Measurements from ENCODE around the gene CROCC.

CROCC gene

GRCh38 chr1:16986113-16986512 lies 64.4 kb downstream of the CROCC start:
- no peak overlapping the region for H3K4me3 ChIP-seq (ENCODE audit: control insufficient read depth, low read depth, low read length)
- DNase-seq (ENCODE audit: low read depth): no peak
- no peak for TF ChIP-seq CTCF (IDR thresholded peaks at IDR 0.05; ENCODE audit: control insufficient read depth, insufficient read depth, low read depth, low read length, missing control alignments)

DNA sequence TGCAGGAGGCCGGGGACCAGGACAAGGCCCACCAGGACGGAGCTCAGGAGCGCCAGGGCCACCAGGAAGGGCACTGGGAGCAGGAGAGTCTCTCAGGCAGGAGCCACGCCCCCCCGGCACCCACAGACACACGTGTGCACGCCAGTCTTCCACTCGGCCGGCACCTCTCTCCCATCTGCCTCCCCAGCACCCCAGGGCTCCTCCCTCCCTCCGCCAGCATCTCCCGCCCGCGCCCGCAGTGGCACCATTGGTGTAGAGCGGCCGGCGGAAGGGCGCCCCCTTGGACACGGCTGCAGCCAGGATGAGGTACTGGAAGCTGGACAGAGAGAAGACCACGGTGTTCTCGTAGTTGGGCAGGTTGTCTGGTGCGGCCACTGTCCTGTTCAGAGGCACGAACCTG lies 64.8 kb downstream of the CROCC start:
- H3K4me3 ChIP-seq (ENCODE audit: control insufficient read depth, low read depth, low read length): no peak overlapping the region
- no peak for DNase-seq (ENCODE audit: low read depth)
- TF ChIP-seq CTCF (IDR thresholded peaks at IDR 0.05; ENCODE audit: control insufficient read depth, insufficient read depth, low read depth, low read length, missing control alignments): no peak

GRCh38 chr1:16986962-16987361 lies 65.2 kb downstream of the CROCC start:
- no peak for DNase-seq (ENCODE audit: low read depth)
- H3K4me3 ChIP-seq (ENCODE audit: control insufficient read depth, low read depth, low read length): no peak overlapping the region
- peak; percentile 39 for TF ChIP-seq CTCF (IDR thresholded peaks at IDR 0.05; ENCODE audit: control insufficient read depth, insufficient read depth, low read depth, low read length, missing control alignments)

DNA sequence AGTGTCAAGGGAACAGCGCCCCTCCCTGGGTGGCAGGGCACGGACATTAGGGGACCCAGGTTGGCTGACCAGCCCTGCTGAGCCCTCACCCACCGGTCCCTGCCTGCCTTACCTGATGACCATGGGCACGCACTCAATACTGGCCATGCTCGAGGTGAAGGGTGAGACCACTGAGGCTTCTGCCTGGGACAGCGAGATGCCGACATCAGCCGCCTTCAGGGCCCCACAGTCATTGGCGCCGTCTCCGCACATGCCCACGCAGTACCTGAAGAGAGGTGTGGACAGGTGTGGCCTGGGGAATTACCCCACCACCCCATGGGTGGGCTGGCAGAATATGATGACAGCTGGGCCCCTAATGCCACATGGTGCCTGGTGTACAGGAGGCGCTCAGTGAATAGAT lies 66.5 kb downstream of the CROCC start:
- no peak for TF ChIP-seq CTCF (IDR thresholded peaks at IDR 0.05; ENCODE audit: control insufficient read depth, insufficient read depth, low read depth, low read length, missing control alignments)

DNA sequence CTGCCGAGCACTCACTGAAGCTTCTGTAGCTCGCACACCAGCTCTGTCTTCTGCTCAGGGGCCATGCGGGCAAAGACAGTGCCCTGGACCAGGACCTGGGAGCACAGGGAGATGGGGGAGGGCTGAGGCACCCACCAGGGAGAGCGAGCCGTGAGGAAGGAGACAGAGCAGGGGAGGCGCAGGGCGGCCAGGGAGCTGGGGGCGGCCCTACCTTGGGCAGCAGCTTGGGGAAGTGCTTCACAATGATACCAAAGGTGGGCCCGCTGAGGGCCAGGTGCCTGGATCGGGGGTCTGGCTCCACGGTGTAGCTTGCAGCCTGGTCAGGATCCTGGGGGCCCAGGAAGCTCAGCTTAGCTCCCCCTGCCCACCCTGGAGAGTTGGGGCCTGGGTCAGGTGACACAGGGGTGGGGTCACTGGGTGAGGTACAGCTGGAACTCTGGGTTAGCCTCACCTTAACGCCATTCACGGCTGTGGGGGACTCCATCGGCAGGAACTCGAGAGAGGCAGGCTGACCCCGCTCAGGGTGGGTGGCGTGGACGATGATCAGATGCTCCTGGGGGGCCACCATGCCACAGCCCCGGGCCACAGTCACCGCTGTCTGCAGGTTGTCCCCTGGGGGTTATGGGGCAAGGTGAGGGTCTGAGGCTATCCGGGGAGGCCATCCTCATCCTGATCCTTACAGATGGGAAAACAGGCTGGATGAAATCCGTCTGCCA lies 68.1 kb downstream of the CROCC start:
- TF ChIP-seq CTCF (IDR thresholded peaks at IDR 0.05; ENCODE audit: control insufficient read depth, insufficient read depth, low read depth, low read length, missing control alignments): no peak
- H3K4me3 ChIP-seq (ENCODE audit: control insufficient read depth, low read depth, low read length): no peak overlapping the region
- no peak for DNase-seq (ENCODE audit: low read depth)

More for the DNA sequence above, 66.5 kb downstream of the CROCC start:
- DNase-seq (ENCODE audit: low read depth): no peak
- H3K4me3 ChIP-seq (ENCODE audit: control insufficient read depth, low read depth, low read length): no peak overlapping the region

DNA sequence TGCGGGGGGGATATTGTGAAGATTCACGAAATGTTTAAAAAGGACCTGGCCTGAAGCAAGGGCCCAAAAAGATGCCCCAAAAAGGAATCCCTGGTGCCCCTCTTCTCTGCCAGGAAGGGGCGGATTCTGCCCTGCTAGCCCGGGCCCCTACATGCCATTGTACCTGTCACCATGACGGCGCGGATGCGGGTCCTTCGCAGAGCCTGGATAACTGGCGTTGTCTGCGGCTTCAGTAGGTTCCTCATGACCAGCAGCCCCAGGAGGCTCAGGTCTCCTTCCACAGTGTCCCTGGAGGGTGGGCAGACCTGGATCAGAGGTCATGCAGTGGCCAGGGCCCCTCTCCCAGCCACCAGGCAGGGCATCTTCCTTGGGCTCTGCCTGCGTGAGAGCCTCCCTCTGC lies 69.8 kb downstream of the CROCC start:
- no peak for DNase-seq (ENCODE audit: low read depth)
- TF ChIP-seq CTCF (IDR thresholded peaks at IDR 0.05; ENCODE audit: control insufficient read depth, insufficient read depth, low read depth, low read length, missing control alignments): no peak
- no peak overlapping the region for H3K4me3 ChIP-seq (ENCODE audit: control insufficient read depth, low read depth, low read length)
